Mucosa of descending colon (tissue), 3 donors: ENCODE results near the gene SEPTIN1. TPM values are rescaled to one million over a fixed set of nuclear protein-coding genes. Genes with fewer than 3 reads are reported as not detected.

Experiments
- ATAC-seq: fragments of 200-7000 bp; cut with Tn5 transposase; one replicate; pipeline ENCODE4 v1.9.1; 2020; ENCODE audit warnings: mild to moderate bottlenecking, moderate library complexity
- DNase-seq, 3 donors: peaks; one replicate each; pipeline ENCODE4 v3.0.0-alpha.2; 2020
- H3K36me3 ChIP-seq: fragments of 200-600 bp; one replicate; pipeline ENCODE4 v1.8.0; 2021; ENCODE audit warnings: low read depth, mild to moderate bottlenecking
- H3K4me1 ChIP-seq: fragments of 200-600 bp; one replicate; pipeline ENCODE4 v1.8.0; 2021; ENCODE audit warnings: low read depth, mild to moderate bottlenecking
- H3K4me3 ChIP-seq: fragments of 200-600 bp; one replicate; pipeline ENCODE4 v1.8.0; 2021; ENCODE audit warnings: mild to moderate bottlenecking
- H3K9me3 ChIP-seq: fragments of 200-600 bp; one replicate; pipeline ENCODE4 v1.8.0; 2021; ENCODE audit warnings: mild to moderate bottlenecking
- intact Hi-C, 2 donors: fragments of 100-400 bp; cut with DNase I in 1 of 2; cut with micrococcal nuclease in 1 of 2; formaldehyde crosslinking; loops; one replicate each; pipeline versions ENCODE4 v1.11.0 to v1.11.1; 2022; cut with DNase I, micrococcal nuclease
- total RNA-seq, 3 donors: library from RNA; stranded (reverse); fragmentation: NEBNext Ultra II Directional in 2 of 3; extraction: Animal tissue kit (Norgen Biotek cat#: 25700) in 2 of 3; gene quantifications; one replicate each; pipeline versions ENCODE4 v1.2.1 to v1.2.4, GENCODE V29; 2021 to 2023
- TF ChIP-seq, protein P1 (sequence below): fragments of 200-600 bp; IDR thresholded peaks from one replicate; pipeline ENCODE4 v1.8.0; 2022; ENCODE audit warnings: antibody characterized with exemption, mild to moderate bottlenecking
- donor health status: DM: no; HTN: no; CAD: no; lungs with moderate emphysema.
- donor health status: DM: no; HTN: no; CAD: no.
- donor health status: DM: no; HTN: yes; CAD: no.

The SEPTIN1 gene
- total RNA-seq, 3 donors from 2014 or later, result 5.6 to 6.1 (median 6.0) TPM

GRCh38 chr16:30366511-30366910, 15.8 kb downstream of the SEPTIN1 start:
- Histone ChIP-seq H3K4me1 (peaks cover 16% of the 10 kb centered on the region), H3K4me3 (no peak overlapping the region), H3K36me3 (peaks cover 4% of the 10 kb centered on the region), H3K9me3 (no peaks in the 10 kb centered on the region)
- intact Hi-C loops, result no loop called here
- no peak for ATAC-seq
- no peak for DNase-seq
- TF ChIP-seq, protein P1, sequence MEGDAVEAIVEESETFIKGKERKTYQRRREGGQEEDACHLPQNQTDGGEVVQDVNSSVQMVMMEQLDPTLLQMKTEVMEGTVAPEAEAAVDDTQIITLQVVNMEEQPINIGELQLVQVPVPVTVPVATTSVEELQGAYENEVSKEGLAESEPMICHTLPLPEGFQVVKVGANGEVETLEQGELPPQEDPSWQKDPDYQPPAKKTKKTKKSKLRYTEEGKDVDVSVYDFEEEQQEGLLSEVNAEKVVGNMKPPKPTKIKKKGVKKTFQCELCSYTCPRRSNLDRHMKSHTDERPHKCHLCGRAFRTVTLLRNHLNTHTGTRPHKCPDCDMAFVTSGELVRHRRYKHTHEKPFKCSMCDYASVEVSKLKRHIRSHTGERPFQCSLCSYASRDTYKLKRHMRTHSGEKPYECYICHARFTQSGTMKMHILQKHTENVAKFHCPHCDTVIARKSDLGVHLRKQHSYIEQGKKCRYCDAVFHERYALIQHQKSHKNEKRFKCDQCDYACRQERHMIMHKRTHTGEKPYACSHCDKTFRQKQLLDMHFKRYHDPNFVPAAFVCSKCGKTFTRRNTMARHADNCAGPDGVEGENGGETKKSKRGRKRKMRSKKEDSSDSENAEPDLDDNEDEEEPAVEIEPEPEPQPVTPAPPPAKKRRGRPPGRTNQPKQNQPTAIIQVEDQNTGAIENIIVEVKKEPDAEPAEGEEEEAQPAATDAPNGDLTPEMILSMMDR, result no peak

DNA sequence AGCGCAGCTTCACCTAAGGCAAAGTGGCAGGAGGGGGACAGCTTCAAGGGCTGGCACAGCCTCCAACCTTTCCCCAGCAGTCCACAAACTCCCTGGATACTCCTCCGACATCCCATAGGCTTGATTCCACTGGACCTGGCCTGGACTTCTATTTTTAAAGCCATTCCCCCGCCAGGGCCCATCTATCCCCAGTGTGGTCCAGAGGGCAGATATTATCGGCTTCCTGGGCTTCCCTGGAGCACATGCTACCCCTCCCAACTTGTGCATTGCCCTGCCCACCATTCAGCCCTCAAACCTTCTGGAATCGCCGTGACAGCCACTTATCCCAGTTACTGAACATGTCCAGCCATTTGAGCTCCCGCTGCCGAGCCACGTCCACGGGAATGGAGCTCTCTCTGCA, 17.2 kb downstream of the SEPTIN1 start:
- TF ChIP-seq, protein P1, result no peak
- ATAC-seq (no peak), DNase-seq (no peak)
- no peak overlapping the region for H3K4me3 ChIP-seq
- H3K36me3 ChIP-seq, result peaks cover under 1% of the 10 kb centered on the region
- H3K9me3 ChIP-seq, result no peaks in the 10 kb centered on the region
- intact Hi-C loops, result no loop called here
- H3K4me1 ChIP-seq, result peaks cover 16% of the 10 kb centered on the region

GRCh38 chr16:30361180-30361579, 21.2 kb downstream of the SEPTIN1 start:
- TF ChIP-seq, protein P1, result no peak
- DNase-seq (no peak), ATAC-seq (no peak)
- Histone ChIP-seq H3K36me3 (no peaks in the 10 kb centered on the region), H3K9me3 (no peaks in the 10 kb centered on the region), H3K4me3 (no peak overlapping the region), H3K4me1 (peaks cover 5% of the 10 kb centered on the region)
- intact Hi-C loops, result no loop called here

- intact Hi-C loops, result no loop called here
- ATAC-seq (no peak), DNase-seq (no peak)
- Histone ChIP-seq H3K4me1 (peaks cover 6% of the 10 kb centered on the region), H3K4me3 (no peak overlapping the region), H3K9me3 (no peaks in the 10 kb centered on the region), H3K36me3 (no peaks in the 10 kb centered on the region)
- TF ChIP-seq, protein P1, result no peak
Observed at GRCh38 chr16:30359871-30360170, 22.5 kb downstream of the SEPTIN1 start.

GRCh38 chr16:30358990-30359870, 23.1 kb downstream of the SEPTIN1 start:
- no peak overlapping the region for H3K4me3 ChIP-seq
- TF ChIP-seq, protein P1, result no peak
- H3K9me3 ChIP-seq, result no peaks in the 10 kb centered on the region
- no peaks in the 10 kb centered on the region for H3K36me3 ChIP-seq
- ATAC-seq (no peak), DNase-seq (no peak)
- intact Hi-C loops, result no loop called here
- peaks cover 9% of the 10 kb centered on the region for H3K4me1 ChIP-seq
